Measurements from ENCODE around the gene FAM114A1.

DNA sequence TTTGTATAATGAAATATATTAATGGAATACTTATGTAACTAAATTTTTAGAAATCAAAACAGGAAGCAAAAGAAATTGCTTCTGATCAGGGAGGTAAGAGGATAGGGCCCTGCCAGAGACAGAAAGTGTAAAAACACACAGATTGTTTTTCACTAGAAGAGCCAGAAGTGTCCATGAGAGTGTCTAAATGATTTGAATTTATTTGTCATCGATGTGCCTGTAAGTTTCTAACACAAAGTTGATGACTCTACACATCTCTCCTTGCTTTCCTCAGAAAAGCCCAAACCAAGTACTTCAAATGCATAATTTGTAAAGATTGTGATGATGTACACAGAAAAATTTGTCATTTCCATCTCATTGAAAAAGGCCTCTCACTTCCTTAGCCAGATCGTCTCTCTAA is 84.0 kb downstream of the FAM114A1 start:
- TF ChIP-seq, protein P1, sequence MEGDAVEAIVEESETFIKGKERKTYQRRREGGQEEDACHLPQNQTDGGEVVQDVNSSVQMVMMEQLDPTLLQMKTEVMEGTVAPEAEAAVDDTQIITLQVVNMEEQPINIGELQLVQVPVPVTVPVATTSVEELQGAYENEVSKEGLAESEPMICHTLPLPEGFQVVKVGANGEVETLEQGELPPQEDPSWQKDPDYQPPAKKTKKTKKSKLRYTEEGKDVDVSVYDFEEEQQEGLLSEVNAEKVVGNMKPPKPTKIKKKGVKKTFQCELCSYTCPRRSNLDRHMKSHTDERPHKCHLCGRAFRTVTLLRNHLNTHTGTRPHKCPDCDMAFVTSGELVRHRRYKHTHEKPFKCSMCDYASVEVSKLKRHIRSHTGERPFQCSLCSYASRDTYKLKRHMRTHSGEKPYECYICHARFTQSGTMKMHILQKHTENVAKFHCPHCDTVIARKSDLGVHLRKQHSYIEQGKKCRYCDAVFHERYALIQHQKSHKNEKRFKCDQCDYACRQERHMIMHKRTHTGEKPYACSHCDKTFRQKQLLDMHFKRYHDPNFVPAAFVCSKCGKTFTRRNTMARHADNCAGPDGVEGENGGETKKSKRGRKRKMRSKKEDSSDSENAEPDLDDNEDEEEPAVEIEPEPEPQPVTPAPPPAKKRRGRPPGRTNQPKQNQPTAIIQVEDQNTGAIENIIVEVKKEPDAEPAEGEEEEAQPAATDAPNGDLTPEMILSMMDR (conservative IDR thresholded peaks at IDR 0.05; ENCODE audit: low read length) = no peak
- TF ChIP-seq EZH2phosphoT487 (IDR thresholded peaks at IDR 0.05; ENCODE audit: borderline replicate concordance) = no peak
